Astrocyte (in vitro differentiated cells and primary cell): Measurements from ENCODE around the gene BRICD5. TPM values are rescaled to one million over a fixed set of nuclear protein-coding genes. Genes with fewer than 3 reads are reported as not detected.

Experiments used
- DNase-seq: peaks from one replicate; pipeline ENCODE4 v3.0.0-alpha.2; 2010; ENCODE audit warnings: low read depth
- FAIRE-seq: peaks from 2 replicates; lab custom pipeline; 2011; peaks lifted over from hg19 to GRCh38; lab: Jason Lieb, UNC
- H2AFZ ChIP-seq: 2 replicates; pipeline ENCODE4 v1.6.0; 2012; ENCODE audit warnings: low read depth, low read length, inconsistent platforms
- H3K27ac ChIP-seq: 2 replicates; pipeline ENCODE4 v1.5.1; 2011; ENCODE audit warnings: low read depth, low read length, inconsistent platforms
- H3K27me3 ChIP-seq: 2 replicates; pipeline ENCODE4 v1.6.0; 2011; ENCODE audit warnings: low read length, inconsistent platforms; ENCODE audit not compliant: insufficient read depth
- H3K36me3 ChIP-seq: 2 replicates; pipeline ENCODE4 v1.5.1; 2011; ENCODE audit warnings: low read length, inconsistent platforms; ENCODE audit not compliant: insufficient read depth
- H3K4me1 ChIP-seq: 2 replicates; pipeline ENCODE4 v1.5.1; 2011; ENCODE audit warnings: low read length, inconsistent platforms; ENCODE audit not compliant: insufficient read depth
- H3K4me2 ChIP-seq: 2 replicates; pipeline ENCODE4 v1.6.0; 2012; ENCODE audit warnings: low read length, inconsistent platforms
- H3K4me3 ChIP-seq: 2 replicates; pipeline ENCODE4 v1.5.1; 2011; ENCODE audit warnings: low read depth, mild to moderate bottlenecking, low read length, inconsistent platforms; ENCODE audit not compliant: insufficient read depth
- H3K79me2 ChIP-seq: 2 replicates; pipeline ENCODE4 v1.6.0; 2012; ENCODE audit warnings: mild to moderate bottlenecking, low read length, inconsistent platforms; ENCODE audit not compliant: insufficient read depth
- H3K9ac ChIP-seq: 2 replicates; pipeline ENCODE4 v1.6.0; 2012; ENCODE audit warnings: mild to moderate bottlenecking, low read length, inconsistent platforms
- H3K9me3 ChIP-seq: 2 replicates; pipeline ENCODE4 v1.5.1; 2012; ENCODE audit warnings: low read depth, mild to moderate bottlenecking, low read length, inconsistent platforms; ENCODE audit not compliant: insufficient read depth
- H4K20me1 ChIP-seq: 2 replicates; pipeline ENCODE4 v1.6.0; 2012; ENCODE audit warnings: low read length, inconsistent platforms; ENCODE audit not compliant: insufficient read depth
- H3K27ac Mint-ChIP-seq: one replicate; pipeline ENCODE4 v1.8.0; 2021; ENCODE audit warnings: mild to moderate bottlenecking, mixed read lengths; ENCODE audit not compliant: unreplicated experiment
- H3K27me3 Mint-ChIP-seq: one replicate; pipeline ENCODE4 v1.8.0; 2021; ENCODE audit warnings: low read depth, mixed read lengths; ENCODE audit not compliant: unreplicated experiment
- H3K36me3 Mint-ChIP-seq: one replicate; pipeline ENCODE4 v1.8.0; 2021; ENCODE audit warnings: low read depth, mixed read lengths; ENCODE audit not compliant: unreplicated experiment
- H3K4me1 Mint-ChIP-seq: one replicate; pipeline ENCODE4 v1.8.0; 2021; ENCODE audit warnings: low read depth, mixed read lengths; ENCODE audit not compliant: unreplicated experiment
- H3K4me3 Mint-ChIP-seq: one replicate; pipeline ENCODE4 v1.8.0; 2021; ENCODE audit warnings: mild to moderate bottlenecking, moderate library complexity, mixed read lengths; ENCODE audit not compliant: unreplicated experiment
- H3K9me3 Mint-ChIP-seq: one replicate; pipeline ENCODE4 v1.8.0; 2021; ENCODE audit warnings: mild to moderate bottlenecking, mixed read lengths; ENCODE audit not compliant: unreplicated experiment
- EZH2 ChIP-seq: IDR thresholded peaks from 2 replicates; pipeline ENCODE4 v1.6.1; 2012; ENCODE audit warnings: mild to moderate bottlenecking, low read length, inconsistent platforms; ENCODE audit not compliant: insufficient read depth
- total RNA-seq: library from RNA; stranded (reverse); gene quantifications from 2 replicates; pipeline ENCODE4 v1.2.1, GENCODE V29; 2021
- TF ChIP-seq, protein P1 (sequence below): IDR thresholded peaks from 2 replicates; pipeline ENCODE4 v1.5.1; 2011; ENCODE audit warnings: low read depth, mild to moderate bottlenecking, inconsistent platforms, low read length, moderate library complexity; ENCODE audit not compliant: insufficient read depth

Gene BRICD5
- total RNA-seq, 1 donor from 2014 or later, result 6.4 TPM

DNA sequence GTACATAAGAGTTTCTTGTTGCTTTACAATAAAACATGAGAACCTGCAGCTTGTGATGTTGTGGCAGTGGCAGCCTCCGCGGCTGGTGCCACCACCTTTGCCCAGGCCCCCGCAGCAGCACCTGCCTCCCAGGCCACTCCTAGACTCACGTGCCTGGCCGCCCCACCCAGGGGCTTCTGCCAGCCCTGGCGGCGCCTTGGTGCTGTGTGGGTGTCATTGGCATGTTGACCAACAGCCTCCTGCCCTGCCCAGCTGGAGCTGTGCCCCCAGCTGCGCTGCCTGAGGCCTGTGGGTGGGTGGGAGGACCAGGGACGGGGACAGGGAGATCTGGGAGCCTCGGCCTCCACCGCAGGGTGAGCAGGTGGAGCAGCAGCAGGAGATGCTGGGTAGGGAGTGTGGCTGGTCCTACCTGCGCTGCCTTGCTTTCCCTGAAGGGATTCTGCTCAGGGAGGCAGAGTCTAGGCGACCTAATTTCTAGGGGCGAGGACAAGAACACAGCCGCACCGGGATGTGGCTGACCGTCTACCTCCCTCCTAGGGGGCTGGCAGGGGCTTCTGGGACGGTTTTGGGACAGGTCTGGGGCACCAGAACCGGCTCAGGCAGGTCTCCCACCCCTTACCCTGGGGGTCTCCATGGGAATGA, 25.2 kb upstream of the BRICD5 start:
- Mint-ChIP-seq H3K9me3 (no peaks in the 10 kb centered on the region), H3K4me3 (no peak overlapping the region), H3K36me3 (peaks cover 3% of the 10 kb centered on the region), H3K27ac (peak overlapping the region; percentile 26), H3K4me1 (no peaks in the 10 kb centered on the region), H3K27me3 (no peaks in the 10 kb centered on the region)
- Histone ChIP-seq H3K4me3 (no peak overlapping the region), H3K9me3 (no peaks in the 10 kb centered on the region), H3K36me3 (peaks cover 4% of the 10 kb centered on the region), H3K4me1 (peaks cover 10% of the 10 kb centered on the region), H3K27ac (no peak overlapping the region), H3K27me3 (peaks cover 4% of the 10 kb centered on the region), H2AFZ (no peak overlapping the region), H3K79me2 (no peaks in the 10 kb centered on the region), H3K9ac (no peak overlapping the region), H3K4me2 (peak overlapping the region; percentile 81), H4K20me1 (peaks cover 33% of the 10 kb centered on the region)
- no peak for TF ChIP-seq EZH2
- TF ChIP-seq, protein P1, sequence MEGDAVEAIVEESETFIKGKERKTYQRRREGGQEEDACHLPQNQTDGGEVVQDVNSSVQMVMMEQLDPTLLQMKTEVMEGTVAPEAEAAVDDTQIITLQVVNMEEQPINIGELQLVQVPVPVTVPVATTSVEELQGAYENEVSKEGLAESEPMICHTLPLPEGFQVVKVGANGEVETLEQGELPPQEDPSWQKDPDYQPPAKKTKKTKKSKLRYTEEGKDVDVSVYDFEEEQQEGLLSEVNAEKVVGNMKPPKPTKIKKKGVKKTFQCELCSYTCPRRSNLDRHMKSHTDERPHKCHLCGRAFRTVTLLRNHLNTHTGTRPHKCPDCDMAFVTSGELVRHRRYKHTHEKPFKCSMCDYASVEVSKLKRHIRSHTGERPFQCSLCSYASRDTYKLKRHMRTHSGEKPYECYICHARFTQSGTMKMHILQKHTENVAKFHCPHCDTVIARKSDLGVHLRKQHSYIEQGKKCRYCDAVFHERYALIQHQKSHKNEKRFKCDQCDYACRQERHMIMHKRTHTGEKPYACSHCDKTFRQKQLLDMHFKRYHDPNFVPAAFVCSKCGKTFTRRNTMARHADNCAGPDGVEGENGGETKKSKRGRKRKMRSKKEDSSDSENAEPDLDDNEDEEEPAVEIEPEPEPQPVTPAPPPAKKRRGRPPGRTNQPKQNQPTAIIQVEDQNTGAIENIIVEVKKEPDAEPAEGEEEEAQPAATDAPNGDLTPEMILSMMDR, result no peak
- DNase-seq (no peak), FAIRE-seq (no peak)

DNA sequence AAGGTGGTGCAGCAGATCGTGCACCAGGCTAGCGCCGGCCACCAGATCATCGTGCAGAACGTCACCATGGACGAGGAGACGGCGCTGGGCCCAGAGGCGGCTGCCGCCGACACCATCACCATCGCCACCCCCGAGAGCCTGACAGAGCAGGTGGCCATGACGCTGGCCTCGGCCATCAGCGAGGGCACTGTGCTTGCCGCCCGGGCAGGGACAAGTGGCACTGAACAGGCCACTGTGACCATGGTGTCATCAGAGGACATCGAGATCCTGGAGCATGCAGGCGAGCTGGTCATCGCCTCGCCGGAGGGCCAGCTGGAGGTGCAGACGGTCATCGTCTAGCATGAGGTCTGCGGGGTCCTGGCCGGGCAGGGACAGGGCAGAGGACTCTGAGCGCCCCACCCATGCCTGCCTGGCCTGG, 24.6 kb upstream of the BRICD5 start:
- peaks cover 4% of the 10 kb centered on the region for H3K36me3 ChIP-seq
- TF ChIP-seq, protein P1, result no peak
- Mint-ChIP-seq H3K27me3 (no peaks in the 10 kb centered on the region), H3K27ac (no peak overlapping the region), H3K4me3 (no peak overlapping the region), H3K9me3 (no peaks in the 10 kb centered on the region), H3K4me1 (no peaks in the 10 kb centered on the region), H3K36me3 (peaks cover 3% of the 10 kb centered on the region)
- FAIRE-seq (no peak), DNase-seq (no peak)
- H2AFZ ChIP-seq, result no peak overlapping the region
- H3K4me2 ChIP-seq, result no peak overlapping the region
- no peaks in the 10 kb centered on the region for H3K9me3 ChIP-seq
- H3K9ac ChIP-seq, result no peak overlapping the region
- no peak overlapping the region for H3K27ac ChIP-seq
- no peak overlapping the region for H3K4me3 ChIP-seq
- H3K27me3 ChIP-seq, result peaks cover 4% of the 10 kb centered on the region
- H3K79me2 ChIP-seq, result no peaks in the 10 kb centered on the region
- peaks cover 10% of the 10 kb centered on the region for H3K4me1 ChIP-seq
- peaks cover 39% of the 10 kb centered on the region for H4K20me1 ChIP-seq

DNA sequence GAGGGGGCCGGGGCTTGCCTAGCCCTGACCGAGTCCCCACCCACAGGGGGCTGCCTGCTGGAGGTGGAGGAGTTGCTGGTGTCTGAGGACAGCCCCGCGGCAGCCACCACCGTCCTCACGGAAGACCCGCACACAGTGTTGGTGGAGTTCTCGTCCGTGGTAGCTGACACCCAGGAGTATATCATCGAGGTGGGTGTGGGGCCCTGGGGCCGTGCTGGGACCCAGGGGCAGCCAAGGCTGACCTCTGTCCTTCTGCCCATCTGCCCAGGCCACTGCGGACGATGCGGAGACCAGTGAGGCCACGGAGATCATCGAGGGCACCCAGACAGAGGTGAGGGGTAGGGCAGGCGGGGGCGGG, 24.1 kb upstream of the BRICD5 start:
- peaks cover 42% of the 10 kb centered on the region for H4K20me1 ChIP-seq
- no peak overlapping the region for H2AFZ ChIP-seq
- TF ChIP-seq, protein P1, result no peak
- H3K9me3 Mint-ChIP-seq, result no peaks in the 10 kb centered on the region
- no peaks in the 10 kb centered on the region for H3K79me2 ChIP-seq
- H3K4me1 Mint-ChIP-seq, result no peaks in the 10 kb centered on the region
- DNase-seq, result no peak
- H3K9ac ChIP-seq, result no peak overlapping the region
- peaks cover 4% of the 10 kb centered on the region for H3K36me3 ChIP-seq
- no peak overlapping the region for H3K27ac ChIP-seq
- FAIRE-seq, result no peak
- no peak overlapping the region for H3K4me3 ChIP-seq
- H3K27me3 ChIP-seq, result peaks cover 4% of the 10 kb centered on the region
- H3K4me1 ChIP-seq, result peaks cover 10% of the 10 kb centered on the region
- H3K4me3 Mint-ChIP-seq, result no peak overlapping the region
- H3K27me3 Mint-ChIP-seq, result no peaks in the 10 kb centered on the region
- no peaks in the 10 kb centered on the region for H3K9me3 ChIP-seq
- H3K27ac Mint-ChIP-seq, result no peak overlapping the region
- no peak overlapping the region for H3K4me2 ChIP-seq
- peaks cover 6% of the 10 kb centered on the region for H3K36me3 Mint-ChIP-seq
